GM12874 (cell line): ENCODE data around the gene HTR3A.

Source experiments
- TF ChIP-seq, protein P1 (sequence below): IDR thresholded peaks from 2 replicates; pipeline ENCODE4 v1.5.1; 2011; ENCODE audit warnings: low read depth, mild to moderate bottlenecking, control low read depth, low read length, moderate library complexity; ENCODE audit not compliant: insufficient read depth

Gene HTR3A

DNA sequence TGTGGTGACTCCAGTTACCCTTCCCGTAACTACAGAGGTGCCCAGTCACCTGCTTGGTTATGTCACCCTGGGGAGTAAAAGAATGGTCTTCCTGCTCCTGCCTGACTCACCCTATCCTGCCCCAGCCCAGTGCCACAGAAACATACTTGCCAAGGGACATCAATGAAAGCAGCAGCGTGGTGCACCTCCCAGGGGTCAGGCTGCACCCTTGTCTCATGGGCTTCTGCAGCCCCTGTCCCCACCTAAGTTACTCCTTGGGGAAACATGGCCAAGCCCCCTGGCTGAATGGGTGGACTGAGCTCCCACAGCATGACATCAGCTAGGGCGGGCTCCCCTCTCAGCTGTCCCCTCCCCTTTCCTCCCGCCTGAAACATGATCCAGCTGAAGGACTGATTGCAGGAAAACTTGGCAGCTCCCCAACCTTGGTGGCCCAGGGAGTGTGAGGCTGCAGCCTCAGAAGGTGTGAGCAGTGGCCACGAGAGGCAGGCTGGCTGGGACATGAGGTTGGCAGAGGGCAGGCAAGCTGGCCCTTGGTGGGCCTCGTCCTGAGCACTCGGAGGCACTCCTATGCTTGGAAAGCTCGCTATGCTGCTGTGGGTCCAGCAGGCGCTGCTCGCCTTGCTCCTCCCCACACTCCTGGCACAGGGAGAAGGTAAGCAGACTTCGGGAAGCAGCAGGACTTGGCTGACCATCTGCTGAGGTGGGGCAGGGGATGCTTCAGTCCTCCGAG is at the start of gene HTR3A:
HTR3A (plus strand) TSS at position 368 of the 730 bp plus-strand sequence; CDS start at position 586, 218 bp downstream.
- TF ChIP-seq, protein P1, sequence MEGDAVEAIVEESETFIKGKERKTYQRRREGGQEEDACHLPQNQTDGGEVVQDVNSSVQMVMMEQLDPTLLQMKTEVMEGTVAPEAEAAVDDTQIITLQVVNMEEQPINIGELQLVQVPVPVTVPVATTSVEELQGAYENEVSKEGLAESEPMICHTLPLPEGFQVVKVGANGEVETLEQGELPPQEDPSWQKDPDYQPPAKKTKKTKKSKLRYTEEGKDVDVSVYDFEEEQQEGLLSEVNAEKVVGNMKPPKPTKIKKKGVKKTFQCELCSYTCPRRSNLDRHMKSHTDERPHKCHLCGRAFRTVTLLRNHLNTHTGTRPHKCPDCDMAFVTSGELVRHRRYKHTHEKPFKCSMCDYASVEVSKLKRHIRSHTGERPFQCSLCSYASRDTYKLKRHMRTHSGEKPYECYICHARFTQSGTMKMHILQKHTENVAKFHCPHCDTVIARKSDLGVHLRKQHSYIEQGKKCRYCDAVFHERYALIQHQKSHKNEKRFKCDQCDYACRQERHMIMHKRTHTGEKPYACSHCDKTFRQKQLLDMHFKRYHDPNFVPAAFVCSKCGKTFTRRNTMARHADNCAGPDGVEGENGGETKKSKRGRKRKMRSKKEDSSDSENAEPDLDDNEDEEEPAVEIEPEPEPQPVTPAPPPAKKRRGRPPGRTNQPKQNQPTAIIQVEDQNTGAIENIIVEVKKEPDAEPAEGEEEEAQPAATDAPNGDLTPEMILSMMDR = no peak

DNA sequence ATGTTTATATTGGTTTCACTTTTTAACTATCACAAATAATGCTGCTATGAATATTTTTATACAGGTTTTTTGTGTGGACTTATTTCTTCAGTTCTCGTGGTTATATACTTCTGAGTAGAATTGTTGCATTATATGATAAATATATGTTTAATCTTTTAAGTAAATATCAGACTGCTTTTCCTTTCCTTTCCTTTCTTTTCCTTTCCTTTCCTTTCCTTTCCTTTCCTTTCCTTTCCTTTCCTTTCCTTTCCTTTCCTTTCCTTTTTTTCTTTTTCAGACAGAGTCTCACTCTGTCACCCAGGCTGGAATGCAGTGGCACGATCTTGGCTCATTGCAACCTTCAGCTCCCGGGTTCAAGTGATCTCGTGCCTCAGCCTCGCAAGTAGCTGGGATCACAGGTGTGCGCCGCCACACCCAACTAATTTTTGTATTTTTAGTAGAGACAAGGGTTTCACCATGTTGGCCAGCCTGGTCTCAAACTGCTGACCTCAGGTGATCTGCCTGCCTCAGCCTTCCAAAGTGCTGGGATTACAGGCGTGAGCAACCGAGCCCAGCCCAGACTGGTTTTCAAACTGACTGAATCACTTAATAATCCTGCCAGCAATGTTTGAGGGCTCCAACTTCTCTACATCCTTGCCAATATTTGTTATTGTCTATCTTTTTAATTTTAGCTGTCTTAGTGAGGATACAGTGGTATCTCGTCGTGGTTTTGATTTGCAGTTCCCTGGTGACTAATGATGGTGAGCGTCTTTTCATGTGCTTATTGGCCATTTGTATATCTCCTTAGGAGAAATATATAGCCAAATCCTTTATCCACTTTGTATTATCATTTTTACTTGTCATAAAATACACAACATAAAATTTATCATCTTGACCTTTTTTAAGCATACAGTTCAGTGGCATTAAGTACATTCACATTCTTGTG is 48.4 kb upstream of the HTR3A start:
- TF ChIP-seq, protein P1 = no peak

DNA sequence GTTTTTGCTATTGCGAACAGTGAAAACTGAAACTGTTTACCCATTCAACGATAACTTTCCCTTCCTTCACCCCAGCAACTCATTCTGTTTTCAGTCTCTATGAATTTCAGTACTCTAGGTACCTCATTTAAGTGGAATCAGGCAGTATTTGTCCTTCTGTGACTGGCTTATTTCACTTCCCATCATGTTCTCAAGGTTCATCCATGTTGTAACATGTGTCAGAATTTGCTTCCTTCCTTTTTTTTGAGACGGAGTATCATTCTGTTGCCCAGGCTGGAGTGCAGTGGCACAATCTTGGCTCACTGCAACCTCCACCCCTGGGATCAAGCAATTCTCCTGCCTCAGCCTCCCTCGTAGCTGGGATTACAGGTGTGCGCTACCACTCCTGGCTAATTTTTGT is 46.6 kb upstream of the HTR3A start:
- TF ChIP-seq, protein P1 = no peak

DNA sequence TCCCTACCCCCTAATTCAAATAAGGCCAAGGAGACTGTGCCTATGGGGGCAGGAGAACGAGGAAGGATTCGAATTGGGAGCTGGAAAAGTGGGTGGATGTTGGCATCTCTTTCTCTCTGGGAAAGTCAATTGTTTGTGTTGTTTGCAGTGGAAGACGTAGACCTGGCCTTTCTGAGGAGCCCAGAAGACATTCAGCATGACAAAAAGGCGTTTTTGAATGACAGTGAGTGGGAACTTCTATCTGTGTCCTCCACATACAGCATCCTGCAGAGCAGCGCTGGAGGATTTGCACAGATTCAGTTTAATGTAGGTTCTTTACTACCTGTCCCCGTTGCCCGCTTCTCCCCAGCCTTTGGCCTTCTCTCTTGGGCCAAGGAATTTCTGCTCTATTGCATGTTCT is 42.1 kb upstream of the HTR3A start:
- TF ChIP-seq, protein P1 = no peak

DNA sequence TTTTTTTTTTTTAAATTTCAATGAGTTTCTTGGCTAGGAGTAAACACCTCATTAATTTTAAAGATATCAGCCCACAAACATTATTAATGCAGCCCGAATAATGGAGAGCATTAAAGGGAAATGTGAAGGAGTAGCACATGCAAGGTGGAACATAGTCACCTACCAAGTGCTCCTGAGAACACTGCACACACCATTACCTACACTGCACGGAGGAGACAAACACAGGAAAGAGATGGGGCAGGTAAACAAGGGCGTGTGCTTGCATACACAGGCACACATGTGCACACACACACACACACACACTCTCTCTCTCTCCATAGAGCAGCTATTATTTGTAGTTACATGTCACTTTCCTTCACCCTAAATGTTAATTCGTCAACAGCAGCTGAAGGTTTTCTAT is 40.1 kb upstream of the HTR3A start:
- TF ChIP-seq, protein P1 = no peak

DNA sequence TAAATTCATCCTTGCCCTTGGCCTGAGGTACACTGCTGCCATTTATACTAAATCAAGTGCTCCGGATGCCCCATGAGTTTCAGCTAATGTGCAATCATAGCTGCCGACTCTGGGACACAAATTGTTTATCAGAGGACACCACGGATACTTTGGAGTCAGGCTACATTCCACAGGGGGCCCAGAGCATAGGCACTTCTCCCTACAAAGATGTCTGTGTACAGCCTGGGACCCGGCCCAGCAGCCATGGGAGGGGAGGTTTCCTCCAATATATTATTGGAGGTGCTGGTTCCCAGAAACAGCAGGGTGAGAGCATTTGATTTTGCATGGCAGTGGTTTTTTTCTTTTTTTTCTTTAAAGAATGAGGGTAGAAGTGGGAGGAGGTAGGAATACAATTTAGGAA is 39.0 kb upstream of the HTR3A start:
- TF ChIP-seq, protein P1 = no peak

DNA sequence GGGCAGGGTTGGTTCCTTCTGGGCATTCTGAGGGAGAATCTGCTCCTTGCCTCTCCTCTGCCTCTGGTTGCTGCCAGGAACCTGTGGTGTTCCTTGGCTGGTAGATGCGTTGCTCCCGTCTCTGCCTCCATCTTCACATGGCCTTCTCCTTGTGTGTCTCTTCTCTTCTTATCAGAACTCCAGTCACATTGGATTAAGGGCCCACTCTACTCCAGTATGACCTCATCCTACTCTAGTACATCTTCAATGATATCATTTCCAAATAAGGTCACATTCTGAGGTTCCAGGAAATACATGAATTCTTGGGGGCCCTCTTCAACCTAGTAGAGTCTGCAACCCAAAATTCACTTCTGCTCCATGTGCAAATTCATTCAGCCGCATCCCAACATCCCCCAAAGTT is 37.0 kb upstream of the HTR3A start:
- TF ChIP-seq, protein P1 = no peak
